WTC11 (cell line): ENCODE data around the gene ATP5MC3. TPM values are rescaled to one million over a fixed set of nuclear protein-coding genes. Genes with fewer than 3 reads are reported as not detected.

Experiments used
- ATAC-seq: fragments of 200-7000 bp; cut with Tn5 transposase; 2 replicates; pipeline ENCODE4 v1.10.0; 2021; ENCODE audit warnings: mild to moderate bottlenecking, moderate library complexity
- CTCF ChIA-PET: fragments of 300-600 bp; sonication (Branson Sonifier 250); formaldehyde crosslinking; loops from one replicate; lab custom pipeline; 2021; ENCODE audit warnings: antibody characterized with exemption; lab: Charles Lee
- POLR2A ChIA-PET: fragments of 350-600 bp; sonication (Branson Sonifier 250); formaldehyde crosslinking; loops from one replicate; lab custom pipeline; 2021; ENCODE audit warnings: antibody characterized with exemption; lab: Charles Lee
- DNase-seq: peaks from one replicate; pipeline ENCODE4 v3.0.0; 2021; ENCODE audit warnings: low spot score
- H3K27ac Mint-ChIP-seq: 2 replicates; pipeline ENCODE4 v1.8.0; 2021; ENCODE audit warnings: mixed read lengths
- H3K27me3 Mint-ChIP-seq: 2 replicates; pipeline ENCODE4 v1.8.0; 2021; ENCODE audit warnings: low read depth, mild to moderate bottlenecking, moderate library complexity, mixed read lengths
- H3K36me3 Mint-ChIP-seq: 2 replicates; pipeline ENCODE4 v1.8.0; 2021; ENCODE audit warnings: mixed read lengths
- H3K4me1 Mint-ChIP-seq: 2 replicates; pipeline ENCODE4 v1.8.0; 2022; ENCODE audit warnings: mixed read lengths
- H3K4me3 Mint-ChIP-seq: 2 replicates; pipeline ENCODE4 v1.8.0; 2021; ENCODE audit warnings: mild to moderate bottlenecking, moderate library complexity, mixed read lengths
- H3K9me3 Mint-ChIP-seq: 2 replicates; pipeline ENCODE4 v1.8.0; 2021; ENCODE audit warnings: mixed read lengths
- CREM ChIP-seq: sonication (generic); formaldehyde crosslinking; IDR thresholded peaks from 2 replicates; pipeline ENCODE4 v1.8.1; 2022; ENCODE audit warnings: mild to moderate bottlenecking, missing genetic modification reagents, moderate library complexity
- ELF4 ChIP-seq: sonication (generic); formaldehyde crosslinking; IDR thresholded peaks from 2 replicates; pipeline ENCODE4 v1.8.1; 2022; ENCODE audit warnings: low read depth, mild to moderate bottlenecking, moderate library complexity, missing genetic modification reagents
- ERG ChIP-seq: fragments of 250-450 bp; sonication (Bioruptor Pico); IDR thresholded peaks from 2 replicates; pipeline ENCODE4 v1.8.0; 2021; ENCODE audit warnings: mild to moderate bottlenecking
- IRF2 ChIP-seq: sonication (generic); formaldehyde crosslinking; IDR thresholded peaks from 2 replicates; pipeline ENCODE4 v1.8.0; 2022; ENCODE audit warnings: low read depth, missing genetic modification reagents, borderline replicate concordance
- MLX ChIP-seq: sonication (generic); formaldehyde crosslinking; IDR thresholded peaks from 2 replicates; pipeline ENCODE4 v1.8.1; 2023; ENCODE audit warnings: mild to moderate bottlenecking, missing genetic modification reagents, moderate library complexity
- NFATC4 ChIP-seq: fragments of 250-450 bp; sonication (Bioruptor Pico); IDR thresholded peaks from 2 replicates; pipeline ENCODE4 v1.9.0; 2021; ENCODE audit warnings: mild to moderate bottlenecking
- NFYB ChIP-seq: sonication (generic); formaldehyde crosslinking; conservative IDR thresholded peaks from 2 replicates; pipeline ENCODE4 v1.8.0; 2022; ENCODE audit warnings: low read depth, missing genetic modification reagents
- TEAD1 ChIP-seq: sonication (generic); formaldehyde crosslinking; IDR thresholded peaks from 2 replicates; pipeline ENCODE4 v1.8.0; 2022; ENCODE audit warnings: mild to moderate bottlenecking, missing genetic modification reagents
- TEAD4 ChIP-seq: sonication (generic); formaldehyde crosslinking; IDR thresholded peaks from 2 replicates; pipeline ENCODE4 v1.8.0; 2022; ENCODE audit warnings: mild to moderate bottlenecking, missing genetic modification reagents
- ZNF219 ChIP-seq: sonication (generic); formaldehyde crosslinking; IDR thresholded peaks from 2 replicates; pipeline ENCODE4 v1.8.0; 2023; ENCODE audit warnings: missing genetic modification reagents, mild to moderate bottlenecking, borderline replicate concordance
- ZNF232 ChIP-seq: sonication (generic); formaldehyde crosslinking; IDR thresholded peaks from 2 replicates; pipeline ENCODE4 v1.8.0; 2022; ENCODE audit warnings: mild to moderate bottlenecking, missing genetic modification reagents
- ZNF263 ChIP-seq: sonication (generic); formaldehyde crosslinking; IDR thresholded peaks from 2 replicates; pipeline ENCODE4 v1.8.1; 2022; ENCODE audit warnings: low read depth, mild to moderate bottlenecking, moderate library complexity, missing genetic modification reagents
- ZNF423 ChIP-seq: fragments of 250-450 bp; sonication (Bioruptor Pico); IDR thresholded peaks from 2 replicates; pipeline ENCODE4 v2.1.2; 2022; ENCODE audit warnings: mild to moderate bottlenecking, moderate library complexity
- ZNF425 ChIP-seq: fragments of 250-450 bp; sonication (Bioruptor Pico); conservative IDR thresholded peaks from 2 replicates; pipeline ENCODE4 v1.9.0; 2021; ENCODE audit warnings: mild to moderate bottlenecking
- ZNF671 ChIP-seq: fragments of 250-450 bp; sonication (Bioruptor Pico); IDR thresholded peaks from 2 replicates; pipeline ENCODE4 v1.8.0; 2021; ENCODE audit warnings: mild to moderate bottlenecking
- total RNA-seq: library from RNA; stranded (reverse); gene quantifications from 3 replicates; pipeline ENCODE4 v1.2.3, GENCODE V29; 2021
- TF ChIP-seq, protein P1 (sequence below): fragments of 250-450 bp; sonication (Bioruptor Pico); IDR thresholded peaks from 2 replicates; pipeline ENCODE4 v1.9.0; 2021; ENCODE audit warnings: mild to moderate bottlenecking
- TF ChIP-seq, protein P2 (sequence below): sonication (generic); formaldehyde crosslinking; IDR thresholded peaks from 2 replicates; pipeline ENCODE4 v1.8.1; 2023; ENCODE audit warnings: mild to moderate bottlenecking, missing genetic modification reagents, moderate library complexity
- TF ChIP-seq, protein P3 (sequence below): fragments of 250-450 bp; sonication (Bioruptor Pico); IDR thresholded peaks from 2 replicates; pipeline ENCODE4 v1.9.0; 2021; ENCODE audit warnings: mild to moderate bottlenecking
- TF ChIP-seq, protein P4 (sequence below): sonication (generic); formaldehyde crosslinking; IDR thresholded peaks from 2 replicates; pipeline ENCODE4 v1.8.0; 2022; ENCODE audit warnings: mild to moderate bottlenecking, missing genetic modification reagents
- TF ChIP-seq, protein P5 (sequence below): sonication (generic); formaldehyde crosslinking; IDR thresholded peaks from 2 replicates; pipeline ENCODE4 v1.8.0; 2022; ENCODE audit warnings: mild to moderate bottlenecking, missing genetic modification reagents
- TF ChIP-seq, protein P6 (sequence below): sonication (generic); formaldehyde crosslinking; IDR thresholded peaks from 2 replicates; pipeline ENCODE4 v1.8.0; 2022; ENCODE audit warnings: missing genetic modification reagents
- TF ChIP-seq, protein P7 (sequence below): fragments of 250-450 bp; sonication (Bioruptor Pico); IDR thresholded peaks from 2 replicates; pipeline ENCODE4 v2.1.2; 2022; ENCODE audit warnings: mild to moderate bottlenecking, moderate library complexity

ATP5MC3 gene
- total RNA-seq, 1 experiment from 2014 or later = 370 TPM

GRCh38 chr2:175228179-175228578 lies 46.7 kb upstream of the ATP5MC3 start:
- ATAC-seq (no peak), DNase-seq (no peak)
- TF ChIP-seq ZNF671 (CRISPR knock-in tag) = no peak
- TF ChIP-seq, protein P1, sequence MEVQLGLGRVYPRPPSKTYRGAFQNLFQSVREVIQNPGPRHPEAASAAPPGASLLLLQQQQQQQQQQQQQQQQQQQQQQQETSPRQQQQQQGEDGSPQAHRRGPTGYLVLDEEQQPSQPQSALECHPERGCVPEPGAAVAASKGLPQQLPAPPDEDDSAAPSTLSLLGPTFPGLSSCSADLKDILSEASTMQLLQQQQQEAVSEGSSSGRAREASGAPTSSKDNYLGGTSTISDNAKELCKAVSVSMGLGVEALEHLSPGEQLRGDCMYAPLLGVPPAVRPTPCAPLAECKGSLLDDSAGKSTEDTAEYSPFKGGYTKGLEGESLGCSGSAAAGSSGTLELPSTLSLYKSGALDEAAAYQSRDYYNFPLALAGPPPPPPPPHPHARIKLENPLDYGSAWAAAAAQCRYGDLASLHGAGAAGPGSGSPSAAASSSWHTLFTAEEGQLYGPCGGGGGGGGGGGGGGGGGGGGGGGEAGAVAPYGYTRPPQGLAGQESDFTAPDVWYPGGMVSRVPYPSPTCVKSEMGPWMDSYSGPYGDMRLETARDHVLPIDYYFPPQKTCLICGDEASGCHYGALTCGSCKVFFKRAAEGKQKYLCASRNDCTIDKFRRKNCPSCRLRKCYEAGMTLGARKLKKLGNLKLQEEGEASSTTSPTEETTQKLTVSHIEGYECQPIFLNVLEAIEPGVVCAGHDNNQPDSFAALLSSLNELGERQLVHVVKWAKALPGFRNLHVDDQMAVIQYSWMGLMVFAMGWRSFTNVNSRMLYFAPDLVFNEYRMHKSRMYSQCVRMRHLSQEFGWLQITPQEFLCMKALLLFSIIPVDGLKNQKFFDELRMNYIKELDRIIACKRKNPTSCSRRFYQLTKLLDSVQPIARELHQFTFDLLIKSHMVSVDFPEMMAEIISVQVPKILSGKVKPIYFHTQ (CRISPR knock-in tag) = no peak
- TF ChIP-seq, protein P2, sequence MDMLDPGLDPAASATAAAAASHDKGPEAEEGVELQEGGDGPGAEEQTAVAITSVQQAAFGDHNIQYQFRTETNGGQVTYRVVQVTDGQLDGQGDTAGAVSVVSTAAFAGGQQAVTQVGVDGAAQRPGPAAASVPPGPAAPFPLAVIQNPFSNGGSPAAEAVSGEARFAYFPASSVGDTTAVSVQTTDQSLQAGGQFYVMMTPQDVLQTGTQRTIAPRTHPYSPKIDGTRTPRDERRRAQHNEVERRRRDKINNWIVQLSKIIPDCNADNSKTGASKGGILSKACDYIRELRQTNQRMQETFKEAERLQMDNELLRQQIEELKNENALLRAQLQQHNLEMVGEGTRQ = no peak
- no peak for TF ChIP-seq ZNF425
- TF ChIP-seq ZNF232 (CRISPR knock-in tag) = no peak
- TF ChIP-seq TEAD4 (CRISPR knock-in tag) = no peak
- TF ChIP-seq, protein P3, sequence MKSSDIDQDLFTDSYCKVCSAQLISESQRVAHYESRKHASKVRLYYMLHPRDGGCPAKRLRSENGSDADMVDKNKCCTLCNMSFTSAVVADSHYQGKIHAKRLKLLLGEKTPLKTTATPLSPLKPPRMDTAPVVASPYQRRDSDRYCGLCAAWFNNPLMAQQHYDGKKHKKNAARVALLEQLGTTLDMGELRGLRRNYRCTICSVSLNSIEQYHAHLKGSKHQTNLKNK (CRISPR knock-in tag) = no peak
- no peak for TF ChIP-seq ELF4 (CRISPR knock-in tag)
- TF ChIP-seq, protein P4, sequence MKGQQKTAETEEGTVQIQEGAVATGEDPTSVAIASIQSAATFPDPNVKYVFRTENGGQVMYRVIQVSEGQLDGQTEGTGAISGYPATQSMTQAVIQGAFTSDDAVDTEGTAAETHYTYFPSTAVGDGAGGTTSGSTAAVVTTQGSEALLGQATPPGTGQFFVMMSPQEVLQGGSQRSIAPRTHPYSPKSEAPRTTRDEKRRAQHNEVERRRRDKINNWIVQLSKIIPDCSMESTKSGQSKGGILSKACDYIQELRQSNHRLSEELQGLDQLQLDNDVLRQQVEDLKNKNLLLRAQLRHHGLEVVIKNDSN (CRISPR knock-in tag) = no peak
- TF ChIP-seq TEAD1 = no peak
- no peak for TF ChIP-seq NFYB (CRISPR knock-in tag)
- TF ChIP-seq, protein P5, sequence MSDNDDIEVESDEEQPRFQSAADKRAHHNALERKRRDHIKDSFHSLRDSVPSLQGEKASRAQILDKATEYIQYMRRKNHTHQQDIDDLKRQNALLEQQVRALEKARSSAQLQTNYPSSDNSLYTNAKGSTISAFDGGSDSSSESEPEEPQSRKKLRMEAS (CRISPR knock-in tag) = no peak
- no peak for TF ChIP-seq IRF2 (CRISPR knock-in tag)
- no peak for TF ChIP-seq ZNF219 (CRISPR knock-in tag)
- Mint-ChIP-seq H3K36me3 (no peaks in the 10 kb centered on the region), H3K27me3 (no peaks in the 10 kb centered on the region; the same call in 1 of the 2 replicates), H3K4me3 (no peak overlapping the region), H3K9me3 (no peaks in the 10 kb centered on the region), H3K4me1 (no peaks in the 10 kb centered on the region), H3K27ac (no peak overlapping the region)
- CTCF ChIA-PET = no interaction called here
- POLR2A ChIA-PET = no interaction called here

DNA sequence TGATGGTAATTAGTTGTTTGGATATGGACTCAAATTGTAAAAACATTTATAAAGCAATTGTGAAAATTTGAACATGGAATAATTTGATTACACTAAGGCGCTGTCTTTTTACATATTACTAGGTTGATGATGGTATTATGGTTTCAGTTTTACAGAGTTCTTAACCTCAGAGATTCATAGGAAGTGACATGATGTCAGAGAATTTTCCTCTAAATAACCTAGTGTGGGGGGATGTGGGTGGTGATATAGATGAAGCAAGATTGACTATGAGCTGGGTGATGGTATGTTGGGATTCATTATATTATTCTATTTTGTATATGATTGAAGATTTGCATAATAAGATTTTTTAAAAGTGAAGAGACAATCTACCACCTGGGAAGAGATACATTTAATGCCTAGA lies 45.9 kb upstream of the ATP5MC3 start:
- DNase-seq = no peak
- ChIA-PET CTCF (no interaction called here), POLR2A (no interaction called here)
- Mint-ChIP-seq H3K36me3 (no peaks in the 10 kb centered on the region), H3K4me3 (no peak overlapping the region), H3K27ac (no peak overlapping the region), H3K9me3 (no peaks in the 10 kb centered on the region), H3K4me1 (no peaks in the 10 kb centered on the region), H3K27me3 (no peaks in the 10 kb centered on the region; the same call in 1 of the 2 replicates)
- ATAC-seq = no peak
- TF ChIP-seq, protein P6, sequence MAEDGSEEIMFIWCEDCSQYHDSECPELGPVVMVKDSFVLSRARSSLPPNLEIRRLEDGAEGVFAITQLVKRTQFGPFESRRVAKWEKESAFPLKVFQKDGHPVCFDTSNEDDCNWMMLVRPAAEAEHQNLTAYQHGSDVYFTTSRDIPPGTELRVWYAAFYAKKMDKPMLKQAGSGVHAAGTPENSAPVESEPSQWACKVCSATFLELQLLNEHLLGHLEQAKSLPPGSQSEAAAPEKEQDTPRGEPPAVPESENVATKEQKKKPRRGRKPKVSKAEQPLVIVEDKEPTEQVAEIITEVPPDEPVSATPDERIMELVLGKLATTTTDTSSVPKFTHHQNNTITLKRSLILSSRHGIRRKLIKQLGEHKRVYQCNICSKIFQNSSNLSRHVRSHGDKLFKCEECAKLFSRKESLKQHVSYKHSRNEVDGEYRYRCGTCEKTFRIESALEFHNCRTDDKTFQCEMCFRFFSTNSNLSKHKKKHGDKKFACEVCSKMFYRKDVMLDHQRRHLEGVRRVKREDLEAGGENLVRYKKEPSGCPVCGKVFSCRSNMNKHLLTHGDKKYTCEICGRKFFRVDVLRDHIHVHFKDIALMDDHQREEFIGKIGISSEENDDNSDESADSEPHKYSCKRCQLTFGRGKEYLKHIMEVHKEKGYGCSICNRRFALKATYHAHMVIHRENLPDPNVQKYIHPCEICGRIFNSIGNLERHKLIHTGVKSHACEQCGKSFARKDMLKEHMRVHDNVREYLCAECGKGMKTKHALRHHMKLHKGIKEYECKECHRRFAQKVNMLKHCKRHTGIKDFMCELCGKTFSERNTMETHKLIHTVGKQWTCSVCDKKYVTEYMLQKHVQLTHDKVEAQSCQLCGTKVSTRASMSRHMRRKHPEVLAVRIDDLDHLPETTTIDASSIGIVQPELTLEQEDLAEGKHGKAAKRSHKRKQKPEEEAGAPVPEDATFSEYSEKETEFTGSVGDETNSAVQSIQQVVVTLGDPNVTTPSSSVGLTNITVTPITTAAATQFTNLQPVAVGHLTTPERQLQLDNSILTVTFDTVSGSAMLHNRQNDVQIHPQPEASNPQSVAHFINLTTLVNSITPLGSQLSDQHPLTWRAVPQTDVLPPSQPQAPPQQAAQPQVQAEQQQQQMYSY (CRISPR knock-in tag) = no peak
- TF ChIP-seq NFATC4 (CRISPR knock-in tag) (no peak), TEAD4 (CRISPR knock-in tag) (no peak), CREM (CRISPR knock-in tag) (no peak), MLX (CRISPR knock-in tag) (no peak), ERG (CRISPR knock-in tag) (no peak), ZNF263 (CRISPR knock-in tag) (no peak), ZNF423 (CRISPR knock-in tag) (no peak)
- TF ChIP-seq, protein P7, sequence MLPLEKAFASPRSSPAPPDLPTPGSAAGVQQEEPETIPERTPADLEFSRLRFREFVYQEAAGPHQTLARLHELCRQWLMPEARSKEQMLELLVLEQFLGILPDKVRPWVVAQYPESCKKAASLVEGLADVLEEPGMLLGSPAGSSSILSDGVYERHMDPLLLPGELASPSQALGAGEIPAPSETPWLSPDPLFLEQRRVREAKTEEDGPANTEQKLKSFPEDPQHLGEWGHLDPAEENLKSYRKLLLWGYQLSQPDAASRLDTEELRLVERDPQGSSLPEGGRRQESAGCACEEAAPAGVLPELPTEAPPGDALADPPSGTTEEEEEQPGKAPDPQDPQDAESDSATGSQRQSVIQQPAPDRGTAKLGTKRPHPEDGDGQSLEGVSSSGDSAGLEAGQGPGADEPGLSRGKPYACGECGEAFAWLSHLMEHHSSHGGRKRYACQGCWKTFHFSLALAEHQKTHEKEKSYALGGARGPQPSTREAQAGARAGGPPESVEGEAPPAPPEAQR (CRISPR knock-in tag) = no peak
